Measurements from ENCODE around the gene CTR9.

The CTR9 gene

GRCh38 chr11:10824888-10825287 lies 73.8 kb downstream of the CTR9 start:
- no peak for DNase-seq

DNA sequence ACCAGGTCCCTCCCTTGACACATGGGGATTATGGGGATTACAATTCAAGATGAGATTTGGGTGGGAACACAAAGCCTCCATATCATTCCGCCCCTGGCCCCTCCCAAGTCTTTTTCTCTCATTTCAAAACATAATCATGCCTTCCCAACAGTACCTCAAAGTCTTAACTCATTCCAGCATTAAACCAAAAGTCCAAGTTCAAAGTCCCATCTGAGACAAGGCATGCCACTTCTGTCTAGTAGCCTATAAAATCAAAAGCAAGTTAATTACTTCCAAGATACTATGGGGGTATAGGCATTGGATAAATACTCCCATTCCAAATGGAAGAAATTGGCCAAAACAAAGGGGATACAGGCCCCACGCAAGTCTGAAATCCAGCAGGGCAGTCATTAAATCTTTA lies 77.4 kb downstream of the CTR9 start:
- no peak for DNase-seq

DNA sequence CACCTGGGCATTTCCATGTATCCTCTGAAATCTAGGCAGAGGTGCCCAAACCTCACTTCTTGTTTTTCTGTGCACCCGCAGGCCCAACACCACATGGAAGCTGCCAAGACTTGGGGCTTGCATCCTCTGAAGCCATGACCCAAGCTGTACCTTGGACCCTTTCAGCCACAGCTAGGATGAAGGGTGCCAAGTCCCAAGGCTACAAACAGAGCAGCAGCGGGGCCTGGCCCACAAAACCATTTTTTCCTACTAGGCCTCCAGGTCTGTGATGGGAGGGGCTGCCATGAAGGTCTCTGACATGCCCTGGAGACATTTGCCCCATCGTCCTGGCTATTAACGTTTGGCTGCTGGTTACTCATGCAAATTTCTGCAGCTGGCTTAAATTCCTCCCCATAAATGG lies 78.1 kb downstream of the CTR9 start:
- no peak for DNase-seq
